Breast epithelium (tissue), 4 donors: ENCODE data around the gene PADI2. TPM values are rescaled to one million over a fixed set of nuclear protein-coding genes. Genes with fewer than 3 reads are reported as not detected.

Source experiments
- DNase-seq, 2 donors: peaks; one replicate each; pipeline ENCODE4 v3.0.0-alpha.2; 2019; ENCODE audit warnings: low spot score in 2 of 2
- H3K27ac ChIP-seq, 2 donors: fragments of 200-600 bp; sonication (generic) in 1 of 2; one replicate each; pipeline ENCODE4 v1.5.1; 2016 to 2019; ENCODE audit warnings: mild to moderate bottlenecking in 1 of 2
- H3K27me3 ChIP-seq, 2 donors: fragments of 200-600 bp; sonication (generic) in 1 of 2; one replicate each; pipeline versions ENCODE4 v1.5.1 to v1.6.0; 2017 to 2019; ENCODE audit warnings: control low read depth in 1 of 2, mild to moderate bottlenecking in 1 of 2
- H3K36me3 ChIP-seq: fragments of 200-600 bp; one replicate; pipeline ENCODE4 v1.5.1; 2019
- H3K4me1 ChIP-seq, 2 donors: fragments of 200-600 bp; sonication (generic); one replicate each; pipeline ENCODE4 v1.5.1; 2016 to 2019; ENCODE audit warnings: control low read depth in 1 of 2
- H3K4me3 ChIP-seq, 3 donors: fragments of 200-600 bp; sonication (generic); 1 replicate in 2 of 3; 2 replicates in 1 of 3; pipeline ENCODE4 v1.5.1; 2016 to 2019; ENCODE audit warnings: mild to moderate bottlenecking in 3 of 3, moderate library complexity in 2 of 3
- H3K9me3 ChIP-seq, 2 donors: fragments of 200-600 bp; sonication (generic) in 1 of 2; one replicate each; pipeline ENCODE4 v1.5.1; 2016 to 2019; ENCODE audit warnings: control low read depth in 1 of 2
- POLR2A ChIP-seq: fragments of 450-650 bp; IDR thresholded peaks from one replicate; pipeline ENCODE4 v1.6.1; 2016; ENCODE audit warnings: antibody characterized with exemption, mild to moderate bottlenecking, moderate library complexity
- POLR2AphosphoS5 ChIP-seq, 3 donors: sonication (generic); formaldehyde crosslinking; IDR thresholded peaks; one replicate each; pipeline ENCODE4 v1.6.1; 2017; ENCODE audit warnings: antibody characterized with exemption in 3 of 3
- intact Hi-C: fragments of 100-400 bp; cut with DNase I; formaldehyde crosslinking; loops from one replicate; pipeline ENCODE4 v1.15.1; 2023; ENCODE audit warnings: low total_unique reads
- total RNA-seq, 3 donors: library from RNA; depleted of rRNA; stranded (reverse); fragments of >200 nt; gene quantifications; one replicate each; pipeline ENCODE4 v1.1.0, GENCODE V29; 2016
- TF ChIP-seq, protein P1 (sequence below), 3 donors: fragments of 450-650 bp; IDR thresholded peaks; one replicate each; pipeline ENCODE4 v1.5.1; 2016 to 2017; ENCODE audit warnings: antibody characterized with exemption in 3 of 3, mild to moderate bottlenecking in 3 of 3, moderate library complexity in 3 of 3

The PADI2 gene
- total RNA-seq, 3 donors from 2014 or later: 0.32 to 29.4 (median 9.2) TPM

DNA sequence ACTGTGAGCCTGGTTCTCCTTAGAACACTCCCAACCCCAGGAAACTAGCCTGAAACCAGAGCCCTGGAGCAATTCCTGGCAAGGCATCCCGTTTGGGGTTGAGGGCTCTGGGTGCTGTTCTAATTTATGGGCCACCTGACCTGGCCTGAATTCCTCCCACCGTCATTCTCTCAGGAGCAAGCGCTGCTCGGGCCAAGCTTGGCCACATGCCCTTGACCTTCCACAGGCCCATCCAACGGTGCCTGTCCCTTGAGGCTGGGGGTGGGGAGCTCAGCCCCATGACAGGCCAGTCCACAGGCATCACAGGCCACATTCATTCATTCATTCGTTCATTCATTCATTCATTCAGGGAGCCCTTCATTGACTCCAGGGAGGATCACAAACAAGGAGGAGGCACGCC lies 5.3 kb downstream of the PADI2 start:
- Histone ChIP-seq H3K36me3 (no peaks in the 10 kb centered on the region), H3K4me3 (no peak overlapping the region), H3K9me3 (no peaks in the 10 kb centered on the region), H3K27ac (peak overlapping the region; percentile 36 to 67), H3K4me1 (no peaks in the 10 kb centered on the region), H3K27me3 (peaks cover 4 to 11% of the 10 kb centered on the region in 2 donors)
- no peak for DNase-seq
- TF ChIP-seq POLR2AphosphoS5 (IDR thresholded peaks at IDR 0.05) (no peak), POLR2A (no peak)
- TF ChIP-seq, protein P1, sequence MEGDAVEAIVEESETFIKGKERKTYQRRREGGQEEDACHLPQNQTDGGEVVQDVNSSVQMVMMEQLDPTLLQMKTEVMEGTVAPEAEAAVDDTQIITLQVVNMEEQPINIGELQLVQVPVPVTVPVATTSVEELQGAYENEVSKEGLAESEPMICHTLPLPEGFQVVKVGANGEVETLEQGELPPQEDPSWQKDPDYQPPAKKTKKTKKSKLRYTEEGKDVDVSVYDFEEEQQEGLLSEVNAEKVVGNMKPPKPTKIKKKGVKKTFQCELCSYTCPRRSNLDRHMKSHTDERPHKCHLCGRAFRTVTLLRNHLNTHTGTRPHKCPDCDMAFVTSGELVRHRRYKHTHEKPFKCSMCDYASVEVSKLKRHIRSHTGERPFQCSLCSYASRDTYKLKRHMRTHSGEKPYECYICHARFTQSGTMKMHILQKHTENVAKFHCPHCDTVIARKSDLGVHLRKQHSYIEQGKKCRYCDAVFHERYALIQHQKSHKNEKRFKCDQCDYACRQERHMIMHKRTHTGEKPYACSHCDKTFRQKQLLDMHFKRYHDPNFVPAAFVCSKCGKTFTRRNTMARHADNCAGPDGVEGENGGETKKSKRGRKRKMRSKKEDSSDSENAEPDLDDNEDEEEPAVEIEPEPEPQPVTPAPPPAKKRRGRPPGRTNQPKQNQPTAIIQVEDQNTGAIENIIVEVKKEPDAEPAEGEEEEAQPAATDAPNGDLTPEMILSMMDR (IDR thresholded peaks at IDR 0.05): no peak
- intact Hi-C loops: no loop called here

DNA sequence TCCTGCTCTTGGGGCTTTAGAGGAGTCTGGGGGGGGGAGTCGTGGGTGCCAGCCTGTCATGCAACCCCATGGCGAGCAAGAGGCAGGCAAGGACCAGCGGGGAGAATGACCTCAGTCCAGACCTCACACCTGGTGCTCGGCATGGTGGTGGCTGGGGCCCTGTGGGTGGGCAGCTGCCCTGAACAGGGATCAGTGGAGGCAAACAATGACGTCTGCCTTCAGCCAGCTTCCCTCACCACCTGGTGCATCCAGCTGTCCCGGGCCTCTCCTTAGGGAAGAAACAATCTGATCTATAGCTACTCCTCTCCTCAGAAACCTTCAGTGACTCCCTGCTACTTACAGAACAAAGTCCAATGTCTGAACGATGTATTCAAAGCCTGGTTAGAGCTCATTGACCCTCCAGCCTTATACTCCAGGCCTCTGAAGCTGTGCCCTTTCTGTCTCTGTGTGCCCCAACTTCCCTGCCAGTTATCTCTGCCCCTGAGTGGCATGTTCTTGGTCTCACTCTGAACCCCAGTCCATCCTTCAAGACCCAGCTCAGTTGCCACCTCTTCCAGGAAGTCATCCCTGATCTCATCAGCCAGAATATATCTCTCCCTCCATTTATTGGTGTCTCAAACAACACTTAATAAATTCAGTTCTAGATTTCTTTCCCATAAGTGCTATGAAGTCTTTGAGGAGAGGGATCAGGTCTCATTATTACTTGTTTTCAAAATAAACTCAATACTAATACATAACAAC lies 6.6 kb downstream of the PADI2 start:
- intact Hi-C loops: no loop called here

DNA sequence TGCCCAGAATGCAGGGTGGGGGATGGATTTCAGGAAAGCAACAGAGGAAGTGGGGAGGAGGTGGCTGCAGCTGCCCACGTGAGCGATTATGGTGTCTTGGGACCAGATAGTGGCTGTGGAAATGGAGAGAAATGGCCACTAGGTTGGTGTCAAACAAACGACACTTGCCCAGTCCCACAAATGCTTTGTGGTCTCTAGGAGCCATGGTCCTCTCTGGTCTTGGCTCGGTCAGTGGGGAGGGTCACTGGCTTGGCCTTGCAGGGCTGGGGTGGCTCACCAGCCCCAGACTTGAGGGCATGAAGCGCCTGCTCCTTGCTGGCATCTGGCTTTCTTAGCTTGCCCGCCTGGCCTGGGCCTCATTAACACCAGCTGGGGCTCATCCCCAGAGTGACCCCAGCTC lies 7.2 kb downstream of the PADI2 start:
- TF ChIP-seq POLR2A: no peak
- no peak for TF ChIP-seq POLR2AphosphoS5 (IDR thresholded peaks at IDR 0.05)
- TF ChIP-seq, protein P1 (IDR thresholded peaks at IDR 0.05): no peak
- Histone ChIP-seq H3K27me3 (no peaks in the 10 kb centered on the region), H3K27ac (peak overlapping the region; percentile 35 to 52), H3K4me3 (no peak overlapping the region), H3K4me1 (no peaks in the 10 kb centered on the region), H3K9me3 (no peaks in the 10 kb centered on the region), H3K36me3 (no peaks in the 10 kb centered on the region)
- no peak for DNase-seq
- intact Hi-C loops: no loop called here

More for the DNA sequence above, 6.6 kb downstream of the PADI2 start:
- Histone ChIP-seq H3K27me3 (peaks cover 1 to 3% of the 10 kb centered on the region in 2 donors), H3K27ac (peak overlapping the region; percentile 35 to 52), H3K4me1 (no peaks in the 10 kb centered on the region), H3K36me3 (no peaks in the 10 kb centered on the region), H3K9me3 (no peaks in the 10 kb centered on the region), H3K4me3 (no peak overlapping the region)
- no peak for TF ChIP-seq POLR2A
- TF ChIP-seq, protein P1 (IDR thresholded peaks at IDR 0.05): no peak
- no peak for DNase-seq

DNA sequence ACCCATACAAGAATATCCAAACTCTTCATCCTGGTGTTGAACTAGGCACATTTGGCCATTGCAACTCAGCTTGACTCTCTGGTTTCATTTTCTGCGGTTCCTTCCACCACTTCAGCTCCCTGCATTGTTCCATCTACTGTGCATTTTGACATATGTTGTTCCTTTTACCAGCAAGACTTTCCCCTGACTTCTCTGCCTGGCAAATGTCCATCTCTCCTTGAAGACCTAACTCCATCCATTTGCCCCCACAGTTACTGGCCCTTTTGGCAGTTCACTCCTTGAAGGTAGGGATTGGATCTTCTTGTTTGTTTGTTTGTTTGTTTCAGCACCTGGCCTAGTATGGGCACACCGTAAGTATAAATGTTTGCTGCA lies 8.7 kb downstream of the PADI2 start:
- DNase-seq: no peak
- H3K4me3 ChIP-seq: no peak overlapping the region
- no peaks in the 10 kb centered on the region for H3K36me3 ChIP-seq
- H3K27me3 ChIP-seq: no peaks in the 10 kb centered on the region
- H3K9me3 ChIP-seq: no peaks in the 10 kb centered on the region
- H3K4me1 ChIP-seq: no peaks in the 10 kb centered on the region
- TF ChIP-seq POLR2A: no peak
- no peak for TF ChIP-seq POLR2AphosphoS5 (IDR thresholded peaks at IDR 0.05)
- TF ChIP-seq, protein P1 (IDR thresholded peaks at IDR 0.05): no peak
- intact Hi-C loops: no loop called here
- peak overlapping the region; percentile 25 to 65 for H3K27ac ChIP-seq

DNA sequence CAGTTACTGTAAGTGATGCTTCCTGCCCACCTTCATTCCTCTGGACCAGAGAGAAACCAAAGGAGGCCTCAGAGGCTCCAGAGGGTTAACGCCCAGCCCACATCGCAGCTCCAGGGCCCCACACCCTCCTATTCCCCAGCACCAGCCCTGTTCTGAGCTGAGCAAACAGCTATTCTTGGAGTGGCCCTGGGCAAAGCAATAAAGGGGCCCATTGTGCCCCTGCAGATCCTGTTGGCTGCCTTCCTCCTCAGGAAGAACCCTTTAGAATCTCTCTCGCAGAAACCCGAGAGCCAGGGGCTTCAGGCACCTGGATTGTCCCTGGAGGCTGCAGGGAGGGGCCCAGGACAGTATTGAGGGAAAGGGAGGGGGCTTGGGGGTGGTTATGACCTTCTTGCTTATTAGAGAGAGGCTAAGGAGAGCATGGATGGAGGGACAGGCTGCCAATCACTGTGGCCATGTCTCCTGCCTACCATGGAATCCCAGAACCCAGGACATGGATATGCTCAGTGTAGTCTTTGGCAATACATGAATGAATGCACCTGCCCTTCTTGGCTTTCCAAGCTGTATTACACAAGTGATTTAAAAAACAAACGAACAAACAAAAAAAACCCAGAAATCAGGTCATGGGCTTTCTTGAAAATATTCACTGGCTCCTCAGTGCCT lies 9.2 kb downstream of the PADI2 start:
- Histone ChIP-seq H3K27me3 (no peaks in the 10 kb centered on the region), H3K4me1 (no peaks in the 10 kb centered on the region), H3K4me3 (no peak overlapping the region), H3K27ac (peak overlapping the region; percentile 40 to 65), H3K9me3 (no peaks in the 10 kb centered on the region), H3K36me3 (no peaks in the 10 kb centered on the region)
- intact Hi-C loops: loop anchor here (10.0 kb wide), 1 partner anchor 1965 kb away; no protein-coding TSS in a partner anchor
- DNase-seq: no peak
- TF ChIP-seq POLR2A (no peak), POLR2AphosphoS5 (IDR thresholded peaks at IDR 0.05) (no peak)
- TF ChIP-seq, protein P1 (IDR thresholded peaks at IDR 0.05): no peak
